Measurements from ENCODE around the gene FOXE3.

The FOXE3 gene

GRCh38 chr1:47436304-47436978, 20.4 kb downstream of the FOXE3 start:
- DNase-seq: peak; percentile 61 to 75

GRCh38 chr1:47436979-47437446, 20.9 kb downstream of the FOXE3 start:
- peak in 1 of 2 experiments; percentile 33 for DNase-seq

- DNase-seq: peak; percentile 84 to 96
Measured at GRCh38 chr1:47437447-47438164, 21.5 kb downstream of the FOXE3 start, which contains the start of gene FOXD2. FOXD2 (plus strand) TSS chr1:47438044; CDS start chr1:47438136, 92 bp downstream.

DNA sequence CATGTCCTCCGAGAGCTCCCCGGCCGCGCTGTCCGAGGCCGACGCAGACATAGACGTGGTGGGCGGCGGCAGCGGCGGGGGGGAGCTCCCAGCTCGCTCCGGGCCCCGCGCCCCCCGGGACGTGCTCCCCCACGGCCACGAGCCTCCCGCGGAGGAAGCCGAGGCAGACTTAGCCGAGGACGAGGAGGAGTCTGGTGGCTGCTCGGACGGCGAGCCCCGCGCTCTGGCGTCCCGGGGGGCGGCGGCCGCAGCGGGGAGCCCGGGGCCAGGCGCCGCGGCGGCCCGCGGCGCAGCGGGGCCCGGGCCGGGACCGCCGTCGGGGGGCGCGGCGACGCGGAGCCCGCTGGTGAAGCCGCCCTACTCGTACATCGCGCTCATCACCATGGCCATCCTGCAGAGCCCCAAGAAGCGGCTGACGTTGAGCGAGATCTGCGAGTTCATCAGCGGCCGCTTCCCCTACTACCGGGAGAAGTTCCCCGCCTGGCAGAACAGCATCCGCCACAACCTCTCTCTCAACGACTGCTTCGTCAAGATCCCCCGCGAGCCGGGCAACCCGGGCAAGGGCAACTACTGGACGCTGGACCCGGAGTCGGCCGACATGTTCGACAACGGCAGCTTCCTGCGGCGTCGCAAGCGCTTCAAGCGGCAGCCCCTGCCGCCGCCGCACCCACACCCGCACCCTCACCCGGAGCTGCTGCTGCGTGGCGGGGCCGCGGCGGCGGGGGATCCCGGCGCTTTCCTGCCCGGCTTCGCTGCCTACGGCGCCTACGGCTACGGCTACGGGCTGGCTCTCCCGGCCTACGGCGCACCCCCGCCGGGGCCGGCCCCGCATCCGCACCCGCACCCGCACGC, 22.3 kb downstream of the FOXE3 start:
- peak in 1 of 2 experiments; percentile 18 for DNase-seq

DNA sequence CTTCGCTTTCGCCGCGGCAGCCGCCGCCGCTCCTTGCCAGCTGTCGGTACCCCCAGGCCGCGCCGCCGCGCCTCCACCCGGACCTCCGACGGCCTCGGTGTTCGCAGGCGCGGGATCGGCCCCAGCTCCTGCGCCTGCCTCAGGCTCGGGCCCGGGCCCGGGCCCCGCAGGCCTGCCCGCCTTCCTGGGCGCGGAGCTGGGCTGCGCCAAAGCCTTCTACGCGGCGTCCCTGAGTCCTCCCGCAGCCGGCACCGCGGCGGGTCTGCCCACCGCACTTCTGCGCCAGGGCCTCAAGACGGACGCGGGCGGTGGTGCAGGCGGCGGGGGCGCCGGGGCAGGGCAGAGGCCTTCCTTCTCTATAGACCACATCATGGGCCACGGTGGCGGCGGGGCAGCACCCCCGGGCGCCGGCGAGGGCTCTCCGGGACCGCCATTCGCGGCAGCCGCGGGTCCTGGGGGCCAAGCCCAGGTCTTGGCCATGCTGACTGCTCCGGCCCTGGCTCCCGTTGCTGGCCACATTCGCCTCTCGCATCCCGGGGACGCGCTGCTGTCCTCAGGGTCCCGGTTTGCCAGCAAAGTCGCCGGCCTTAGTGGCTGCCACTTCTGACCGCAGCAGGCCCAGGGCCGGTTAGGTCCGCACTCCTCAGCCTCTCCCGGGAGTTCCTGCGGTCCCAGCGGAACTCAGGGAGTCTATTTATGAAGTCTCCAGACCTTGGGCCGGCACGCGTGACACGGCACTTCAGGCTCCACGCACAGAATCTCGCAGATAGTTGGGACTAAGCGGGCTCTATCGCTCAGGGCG, 23.1 kb downstream of the FOXE3 start:
- DNase-seq: no peak

GRCh38 chr1:47439819-47440598, 23.9 kb downstream of the FOXE3 start:
- no peak for DNase-seq

GRCh38 chr1:47440599-47441081, 24.6 kb downstream of the FOXE3 start:
- no peak for DNase-seq

DNA sequence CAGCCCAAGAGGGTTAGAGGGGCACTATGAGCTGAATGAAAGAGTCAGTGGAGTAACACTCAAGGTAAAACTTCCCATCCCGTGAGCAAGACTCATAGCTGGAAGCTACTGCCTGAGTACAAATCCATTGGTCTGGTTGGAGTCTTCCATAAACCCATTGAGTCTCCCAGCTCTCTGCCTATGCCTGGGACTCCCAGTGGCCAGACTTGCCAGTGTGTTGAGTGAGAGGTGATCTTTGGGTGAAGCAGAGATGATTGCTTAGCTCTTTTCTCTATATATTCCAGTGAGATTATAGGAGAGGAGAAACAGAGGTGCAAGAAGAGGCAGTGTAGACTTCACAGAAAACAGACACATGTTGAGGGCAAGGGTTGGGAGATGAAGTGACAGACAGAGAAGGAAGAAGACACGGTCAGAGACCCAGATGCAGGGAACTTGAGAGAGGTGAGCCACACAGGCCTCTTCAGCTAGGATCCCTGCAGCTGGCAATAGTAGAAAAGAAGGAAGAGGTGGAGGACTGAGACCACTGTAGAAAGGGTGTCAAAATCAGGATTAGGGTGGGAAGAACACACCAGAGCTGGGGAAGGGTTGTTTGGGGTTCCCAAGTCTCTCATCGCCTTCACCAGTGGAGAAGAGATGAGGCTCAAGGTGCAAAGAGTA, 25.5 kb downstream of the FOXE3 start:
- DNase-seq: no peak

DNA sequence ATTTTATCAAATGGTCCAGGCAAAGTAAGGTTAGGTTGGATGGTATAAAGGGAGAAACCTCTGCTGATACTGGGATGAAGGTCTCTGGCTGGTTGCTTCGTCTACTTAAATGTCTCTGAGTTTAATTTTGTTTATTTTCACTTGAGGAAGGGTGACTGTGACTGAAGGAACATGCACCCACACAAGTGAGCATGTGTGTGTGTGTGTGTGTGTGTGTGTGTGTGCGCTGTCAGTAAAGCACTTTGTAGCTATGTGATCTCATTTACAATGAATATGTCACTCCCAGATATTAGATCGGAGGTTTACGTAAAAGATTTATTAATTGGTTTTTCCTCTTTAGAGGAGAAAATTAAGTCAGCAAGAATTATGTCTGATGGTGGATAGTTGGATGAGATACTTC, 26.1 kb downstream of the FOXE3 start:
- DNase-seq: no peak

DNA sequence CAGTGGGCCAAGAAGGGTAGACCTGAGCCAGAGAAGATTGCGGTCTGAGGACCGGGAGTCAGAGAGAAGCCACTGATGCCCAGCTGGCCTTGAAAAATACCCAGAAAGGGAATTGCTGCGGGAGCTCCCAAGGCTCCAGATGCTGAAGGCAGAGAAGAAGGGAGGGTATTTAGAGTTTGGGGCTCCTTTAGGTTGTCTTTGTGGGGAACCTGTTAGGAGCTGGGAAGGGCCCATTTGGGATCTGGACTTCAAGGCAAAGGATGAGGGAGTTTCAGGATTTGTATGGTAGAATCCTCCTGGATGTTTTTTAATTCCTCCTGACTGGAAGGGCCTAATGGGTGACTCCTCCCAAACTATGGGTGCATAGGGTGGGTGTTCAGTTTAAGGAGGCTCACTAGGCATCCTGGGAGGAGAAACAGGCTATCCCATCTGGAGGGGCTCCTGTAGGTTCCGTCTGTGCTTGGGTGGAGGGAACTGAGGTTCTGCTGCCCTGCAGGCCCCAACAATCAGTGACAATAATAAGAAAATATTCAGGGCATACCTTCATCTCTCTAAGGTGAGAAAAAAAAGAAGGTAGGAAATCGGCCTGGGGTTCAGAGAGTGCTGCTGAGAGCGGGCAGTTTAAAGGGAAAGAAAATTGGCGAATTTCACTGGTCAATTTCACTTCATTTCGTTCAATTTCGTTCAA, 26.9 kb downstream of the FOXE3 start:
- no peak for DNase-seq

DNA sequence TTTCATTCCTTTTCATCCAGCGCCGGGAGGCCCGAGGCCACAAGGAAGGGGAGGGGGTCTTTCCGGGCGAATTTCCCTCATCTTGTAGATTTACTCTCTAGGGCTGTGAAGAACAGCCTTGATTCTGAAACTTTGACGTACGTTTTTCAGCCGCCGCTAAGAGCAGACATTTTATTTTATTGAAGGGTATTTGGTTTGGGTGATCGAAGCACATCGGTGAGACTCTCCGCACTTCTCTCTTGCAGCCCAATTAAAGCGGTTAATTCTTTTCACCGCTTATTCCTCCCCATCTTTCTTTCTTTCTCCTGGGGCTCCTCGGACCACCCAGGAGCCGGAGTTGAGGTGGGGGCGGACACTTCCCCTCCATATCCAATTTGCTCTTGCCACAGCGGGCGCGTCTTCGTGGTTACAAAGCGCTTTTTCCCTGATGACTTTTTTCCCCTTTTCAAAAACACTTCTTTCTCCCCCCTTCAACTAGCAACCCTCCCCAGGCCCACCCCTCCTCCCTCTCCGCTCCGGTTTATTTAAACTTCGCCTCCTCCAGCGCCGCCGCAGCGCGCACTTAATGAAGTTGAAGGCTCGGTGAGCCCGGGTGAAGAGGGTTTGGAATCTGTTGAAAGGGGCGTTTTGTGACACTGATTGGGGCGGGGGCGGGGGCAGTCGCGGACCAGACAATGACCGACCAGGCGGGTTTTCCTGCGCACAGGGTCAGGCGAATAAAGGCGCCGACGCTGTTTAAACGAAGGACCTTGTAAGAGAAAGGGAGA, 27.6 kb downstream of the FOXE3 start:
- DNase-seq: no peak

DNA sequence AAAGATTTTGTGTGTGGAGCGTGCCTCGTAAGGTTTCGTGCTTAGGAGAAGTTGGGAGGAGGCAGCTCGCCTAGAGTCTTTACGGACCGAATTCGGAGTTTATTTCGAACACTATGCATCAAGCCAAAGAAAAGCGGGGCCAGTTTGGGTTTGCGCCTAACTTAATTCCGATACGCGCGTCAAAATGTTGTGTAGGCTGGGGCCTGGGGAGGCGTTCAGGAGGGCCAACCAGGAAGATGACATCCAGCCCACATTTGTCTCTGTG, 28.1 kb downstream of the FOXE3 start:
- no peak for DNase-seq

DNA sequence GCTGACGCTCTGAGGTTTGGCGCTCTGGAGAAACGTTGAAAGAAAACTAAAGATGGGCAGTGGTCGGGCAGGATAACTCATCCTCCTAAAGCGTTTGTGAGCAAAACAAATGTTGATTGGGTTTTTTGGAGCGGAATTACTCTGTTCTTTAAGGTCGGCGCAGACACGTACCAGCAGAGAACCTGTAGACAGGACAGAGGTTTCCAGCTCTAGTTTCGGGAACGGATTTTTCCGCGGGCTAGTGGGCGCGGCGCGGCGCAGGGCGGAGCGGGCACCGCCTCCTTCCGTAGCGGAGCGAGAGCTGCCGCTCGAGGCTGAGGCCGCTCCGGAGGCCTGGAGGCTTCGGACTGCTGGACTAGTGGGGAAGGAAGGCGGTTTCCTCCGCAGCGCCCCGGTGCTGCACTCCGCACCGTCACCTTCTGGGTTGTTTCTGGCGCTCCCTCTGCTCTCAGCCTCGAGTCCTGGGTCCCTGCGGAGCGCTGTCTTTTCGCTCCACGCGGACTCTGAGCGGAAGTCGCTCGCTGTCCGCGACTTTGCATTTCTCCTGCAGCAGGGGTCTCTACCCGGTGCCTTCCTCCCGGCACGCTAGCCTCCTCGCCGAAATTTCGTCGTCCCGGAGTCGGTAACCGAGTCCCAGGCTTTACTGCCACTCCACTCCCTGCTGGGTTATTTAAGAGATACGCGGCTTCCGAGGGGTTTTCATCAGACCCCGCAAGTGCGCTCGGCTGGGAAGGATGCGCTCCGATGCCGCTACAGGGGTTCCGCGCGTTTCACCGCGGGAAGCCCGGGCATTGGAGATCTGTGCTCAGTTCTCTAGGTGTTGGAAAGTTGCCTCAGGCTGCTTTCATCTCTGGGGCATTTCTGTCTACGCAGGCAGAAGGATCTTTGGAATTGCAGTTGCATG, 28.7 kb downstream of the FOXE3 start:
- DNase-seq: peak in 1 of 2 experiments; percentile 24

DNA sequence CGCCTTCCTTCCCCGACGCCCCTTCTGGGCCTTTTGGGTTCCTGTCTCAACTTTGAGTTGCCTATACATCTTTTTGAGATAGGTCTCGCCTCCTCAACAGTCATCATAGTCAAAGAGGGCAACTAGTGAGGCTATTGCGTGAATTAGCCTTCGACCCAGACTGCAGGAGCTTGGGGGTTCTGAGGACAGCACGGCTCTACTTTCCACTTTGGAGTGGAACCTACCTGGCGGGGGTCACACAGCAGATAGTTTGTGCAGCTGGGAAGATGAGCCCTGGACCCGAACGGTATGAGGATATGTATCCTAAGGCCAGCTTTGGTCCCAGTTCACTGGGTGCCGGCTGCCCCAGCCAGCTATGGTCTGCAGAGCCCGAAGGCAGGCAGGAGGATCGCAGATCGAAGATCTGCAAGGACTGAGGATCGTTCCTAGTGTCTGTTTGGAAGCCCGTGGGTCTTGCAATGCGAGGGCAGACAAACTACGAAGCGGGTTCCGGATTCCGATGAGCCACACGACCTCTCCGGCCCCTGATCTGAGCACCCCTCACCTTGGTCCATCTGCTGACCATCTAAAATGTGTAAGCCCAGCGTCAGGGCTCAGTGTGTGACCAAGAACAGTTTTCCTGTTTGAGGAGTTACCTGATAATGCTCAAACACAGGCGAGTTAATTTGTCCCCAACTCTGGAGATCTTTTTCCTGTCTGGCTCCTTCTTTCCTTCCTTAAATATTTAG, 29.9 kb downstream of the FOXE3 start:
- no peak for DNase-seq

GRCh38 chr1:47448462-47449222, 32.6 kb downstream of the FOXE3 start:
- no peak for DNase-seq

- DNase-seq: no peak
Measured at GRCh38 chr1:47449822-47450552, 33.9 kb downstream of the FOXE3 start.

All from stimulated activated CD4-positive, alpha-beta T cell treated with anti-CD3 and anti-CD28 coated beads, Interleukin-4, amount 100 ng/mL, for 4 hours (primary cell).